Breast epithelium (tissue), 4 donors: ENCODE measurements around the gene KCNH2. TPM values are rescaled to one million over a fixed set of nuclear protein-coding genes. Genes with fewer than 3 reads are reported as not detected.
A peak's percentile ranks its signal among the peaks of the same experiment; 100 is the strongest.

Source experiments
- DNase-seq, 2 donors: peaks; one replicate each; pipeline ENCODE4 v3.0.0-alpha.2; 2019; ENCODE audit warnings: low spot score in 2 of 2
- H3K27ac ChIP-seq, 2 donors: fragments of 200-600 bp; sonication (generic) in 1 of 2; one replicate each; pipeline ENCODE4 v1.5.1; 2016 to 2019; ENCODE audit warnings: mild to moderate bottlenecking in 1 of 2
- H3K27me3 ChIP-seq, 2 donors: fragments of 200-600 bp; sonication (generic) in 1 of 2; one replicate each; pipeline versions ENCODE4 v1.5.1 to v1.6.0; 2017 to 2019; ENCODE audit warnings: control low read depth in 1 of 2, mild to moderate bottlenecking in 1 of 2
- H3K36me3 ChIP-seq: fragments of 200-600 bp; one replicate; pipeline ENCODE4 v1.5.1; 2019
- H3K4me1 ChIP-seq, 2 donors: fragments of 200-600 bp; sonication (generic); one replicate each; pipeline ENCODE4 v1.5.1; 2016 to 2019; ENCODE audit warnings: control low read depth in 1 of 2
- H3K4me3 ChIP-seq, 3 donors: fragments of 200-600 bp; sonication (generic); 1 replicate in 2 of 3; 2 replicates in 1 of 3; pipeline ENCODE4 v1.5.1; 2016 to 2019; ENCODE audit warnings: mild to moderate bottlenecking in 3 of 3, moderate library complexity in 2 of 3
- H3K9me3 ChIP-seq, 2 donors: fragments of 200-600 bp; sonication (generic) in 1 of 2; one replicate each; pipeline ENCODE4 v1.5.1; 2016 to 2019; ENCODE audit warnings: control low read depth in 1 of 2
- POLR2A ChIP-seq: fragments of 450-650 bp; IDR thresholded peaks from one replicate; pipeline ENCODE4 v1.6.1; 2016; ENCODE audit warnings: antibody characterized with exemption, mild to moderate bottlenecking, moderate library complexity
- POLR2AphosphoS5 ChIP-seq, 3 donors: sonication (generic); formaldehyde crosslinking; IDR thresholded peaks; one replicate each; pipeline ENCODE4 v1.6.1; 2017; ENCODE audit warnings: antibody characterized with exemption in 3 of 3
- intact Hi-C: fragments of 100-400 bp; cut with DNase I; formaldehyde crosslinking; loops from one replicate; pipeline ENCODE4 v1.15.1; 2023; ENCODE audit warnings: low total_unique reads
- total RNA-seq, 3 donors: library from RNA; depleted of rRNA; stranded (reverse); fragments of >200 nt; gene quantifications; one replicate each; pipeline ENCODE4 v1.1.0, GENCODE V29; 2016
- TF ChIP-seq, protein P1 (sequence below), 3 donors: fragments of 450-650 bp; IDR thresholded peaks; one replicate each; pipeline ENCODE4 v1.5.1; 2016 to 2017; ENCODE audit warnings: antibody characterized with exemption in 3 of 3, mild to moderate bottlenecking in 3 of 3, moderate library complexity in 3 of 3

KCNH2 gene
- total RNA-seq, 3 donors from 2014 or later = under 0.01 to 0.29 (median 0.16) TPM

GRCh38 chr7:150999497-151000230 is 21.5 kb upstream of the KCNH2 start:
- no peak for DNase-seq
- Histone ChIP-seq H3K9me3 (no peaks in the 10 kb centered on the region), H3K27ac (no peak overlapping the region), H3K36me3 (no peaks in the 10 kb centered on the region), H3K27me3 (peaks cover 0 to 12% of the 10 kb centered on the region in 2 donors), H3K4me3 (no peak overlapping the region), H3K4me1 (no peaks in the 10 kb centered on the region)
- intact Hi-C loops = no loop called here
- TF ChIP-seq, protein P1, sequence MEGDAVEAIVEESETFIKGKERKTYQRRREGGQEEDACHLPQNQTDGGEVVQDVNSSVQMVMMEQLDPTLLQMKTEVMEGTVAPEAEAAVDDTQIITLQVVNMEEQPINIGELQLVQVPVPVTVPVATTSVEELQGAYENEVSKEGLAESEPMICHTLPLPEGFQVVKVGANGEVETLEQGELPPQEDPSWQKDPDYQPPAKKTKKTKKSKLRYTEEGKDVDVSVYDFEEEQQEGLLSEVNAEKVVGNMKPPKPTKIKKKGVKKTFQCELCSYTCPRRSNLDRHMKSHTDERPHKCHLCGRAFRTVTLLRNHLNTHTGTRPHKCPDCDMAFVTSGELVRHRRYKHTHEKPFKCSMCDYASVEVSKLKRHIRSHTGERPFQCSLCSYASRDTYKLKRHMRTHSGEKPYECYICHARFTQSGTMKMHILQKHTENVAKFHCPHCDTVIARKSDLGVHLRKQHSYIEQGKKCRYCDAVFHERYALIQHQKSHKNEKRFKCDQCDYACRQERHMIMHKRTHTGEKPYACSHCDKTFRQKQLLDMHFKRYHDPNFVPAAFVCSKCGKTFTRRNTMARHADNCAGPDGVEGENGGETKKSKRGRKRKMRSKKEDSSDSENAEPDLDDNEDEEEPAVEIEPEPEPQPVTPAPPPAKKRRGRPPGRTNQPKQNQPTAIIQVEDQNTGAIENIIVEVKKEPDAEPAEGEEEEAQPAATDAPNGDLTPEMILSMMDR (IDR thresholded peaks at IDR 0.05) = no peak
- no peak for TF ChIP-seq POLR2A

DNA sequence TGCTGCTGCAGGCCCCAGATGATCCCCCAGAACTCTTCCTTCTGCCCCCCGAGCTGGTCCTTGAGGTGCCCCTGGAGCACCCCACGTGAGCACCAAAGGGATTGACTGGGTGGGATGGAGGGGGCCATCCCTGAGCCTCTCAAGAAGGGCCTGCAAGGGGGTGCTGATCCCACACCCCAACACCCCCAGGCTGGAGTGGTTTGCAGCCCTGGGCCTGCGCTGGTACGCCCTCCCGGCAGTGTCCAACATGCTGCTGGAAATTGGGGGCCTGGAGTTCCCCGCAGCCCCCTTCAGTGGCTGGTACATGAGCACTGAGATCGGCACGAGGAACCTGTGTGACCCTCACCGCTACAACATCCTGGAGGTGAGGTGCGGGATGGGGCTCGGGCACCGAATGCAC is 20.9 kb upstream of the KCNH2 start:
- intact Hi-C loops = no loop called here
- Histone ChIP-seq H3K4me3 (no peak overlapping the region), H3K4me1 (no peaks in the 10 kb centered on the region), H3K36me3 (no peaks in the 10 kb centered on the region), H3K27me3 (peaks cover 0 to 12% of the 10 kb centered on the region in 2 donors), H3K9me3 (no peaks in the 10 kb centered on the region), H3K27ac (no peak overlapping the region)
- TF ChIP-seq POLR2AphosphoS5 (IDR thresholded peaks at IDR 0.05) (no peak), POLR2A (no peak)
- TF ChIP-seq, protein P1 (IDR thresholded peaks at IDR 0.05) = no peak
- no peak for DNase-seq

GRCh38 chr7:150998341-150998740 is 20.2 kb upstream of the KCNH2 start:
- H3K27ac ChIP-seq = no peak overlapping the region
- DNase-seq = no peak
- no peaks in the 10 kb centered on the region for H3K4me1 ChIP-seq
- no peaks in the 10 kb centered on the region for H3K36me3 ChIP-seq
- H3K27me3 ChIP-seq = peaks cover 0 to 12% of the 10 kb centered on the region in 2 donors
- intact Hi-C loops = no loop called here
- TF ChIP-seq POLR2A (no peak), POLR2AphosphoS5 (IDR thresholded peaks at IDR 0.05) (no peak)
- TF ChIP-seq, protein P1 (IDR thresholded peaks at IDR 0.05) = no peak
- H3K4me3 ChIP-seq = no peak overlapping the region
- no peaks in the 10 kb centered on the region for H3K9me3 ChIP-seq

DNA sequence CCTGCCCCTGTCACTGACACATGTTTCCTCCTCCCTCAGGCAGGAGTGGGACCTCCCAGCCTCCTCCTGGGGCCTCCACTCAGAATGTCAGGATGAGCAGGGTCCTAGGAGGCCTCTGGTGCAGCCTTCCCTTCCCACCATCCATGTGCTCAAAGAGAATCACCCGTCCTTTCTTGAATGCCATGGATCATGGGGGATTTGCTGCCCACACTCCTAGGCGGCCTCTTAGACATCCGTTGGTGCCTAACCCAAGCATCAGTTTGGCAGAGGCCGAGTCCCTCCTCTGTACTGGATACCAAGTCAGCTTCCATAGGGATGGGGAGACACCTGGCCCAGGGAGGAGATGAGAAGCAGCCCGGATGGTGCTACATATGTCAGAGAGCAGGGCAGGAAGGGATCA is 19.7 kb upstream of the KCNH2 start:
- Histone ChIP-seq H3K4me1 (no peaks in the 10 kb centered on the region), H3K4me3 (no peak overlapping the region), H3K27me3 (peaks cover 0 to 12% of the 10 kb centered on the region in 2 donors), H3K9me3 (no peaks in the 10 kb centered on the region), H3K36me3 (no peaks in the 10 kb centered on the region), H3K27ac (no peak overlapping the region)
- TF ChIP-seq POLR2A (no peak), POLR2AphosphoS5 (IDR thresholded peaks at IDR 0.05) (no peak)
- TF ChIP-seq, protein P1 (IDR thresholded peaks at IDR 0.05) = no peak
- DNase-seq = no peak
- intact Hi-C loops = no loop called here

DNA sequence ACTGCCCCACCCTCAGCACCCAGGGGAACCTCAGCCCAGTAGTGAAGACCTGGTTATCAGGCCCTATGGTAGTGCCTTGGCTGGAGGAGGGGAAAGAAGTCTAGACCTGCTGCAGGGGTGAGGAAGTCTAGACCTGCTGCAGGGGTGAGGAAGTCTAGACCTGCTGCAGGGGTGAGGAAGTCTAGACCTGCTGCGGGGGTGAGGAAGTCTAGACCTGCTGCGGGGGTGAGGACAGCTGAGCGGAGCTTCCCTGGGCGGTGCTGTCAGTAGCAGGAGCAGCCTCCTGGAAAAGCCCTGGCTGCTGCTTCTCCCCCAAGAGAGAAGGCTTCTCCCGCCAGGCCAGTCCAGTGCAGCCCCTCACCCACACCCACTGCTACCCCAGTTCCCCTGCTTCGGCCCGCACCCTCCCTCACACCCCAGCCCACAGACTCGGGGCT is 19.0 kb upstream of the KCNH2 start:
- TF ChIP-seq POLR2AphosphoS5 (IDR thresholded peaks at IDR 0.05) (no peak), POLR2A (no peak)
- TF ChIP-seq, protein P1 (IDR thresholded peaks at IDR 0.05) = no peak
- Histone ChIP-seq H3K27ac (no peak overlapping the region), H3K27me3 (peaks cover 0 to 12% of the 10 kb centered on the region in 2 donors), H3K36me3 (no peaks in the 10 kb centered on the region), H3K9me3 (no peaks in the 10 kb centered on the region), H3K4me1 (no peaks in the 10 kb centered on the region), H3K4me3 (peak overlapping the region in 1 of 3 donors; percentile 19)
- DNase-seq = no peak
- intact Hi-C loops = no loop called here
